CD4-positive, alpha-beta T cell treated with Interleukin-6 for 4 hours (primary cell): ENCODE data around the gene TOP2B.

Source experiments
- DNase-seq: peaks from one replicate; pipeline ENCODE4 v3.0.0-alpha.2; 2020; ENCODE audit warnings: mixed read lengths

The TOP2B gene

GRCh38 chr3:25555695-25556437 lies 108.8 kb downstream of the TOP2B start:
- no peak for DNase-seq

- no peak for DNase-seq
These were observed 110.3 kb downstream of the TOP2B start for GRCh38 chr3:25554376-25554775.

- DNase-seq: no peak
These were observed 112.5 kb downstream of the TOP2B start for GRCh38 chr3:25552251-25552650.

- DNase-seq: no peak
These were observed 115.9 kb downstream of the TOP2B start for GRCh38 chr3:25548836-25549235.

- DNase-seq: no peak
These were observed 116.6 kb downstream of the TOP2B start for GRCh38 chr3:25547943-25548674.
